ENCODE measurements around the gene PTGES3L.
"Not testable (repeated sequence)": the region's sequence is repeated elsewhere in the genome, so short reads cannot be mapped to it uniquely, and the experiment has no call there.

PTGES3L gene

GRCh38 chr17:42975265-42975664 lies 4.6 kb downstream of the PTGES3L start:
- TF ChIP-seq CTCF (IDR thresholded peaks at IDR 0.05; ENCODE audit: control insufficient read depth, insufficient read depth, low read depth, low read length, missing control alignments): no peak
- no peak for DNase-seq (ENCODE audit: low read depth)
- no peak overlapping the region for H3K4me3 ChIP-seq (ENCODE audit: control insufficient read depth, low read depth, low read length)

- DNase-seq (ENCODE audit: low read depth); H3K4me3 ChIP-seq (ENCODE audit: control insufficient read depth, low read depth, low read length): not testable (repeated sequence)
Observed at GRCh38 chr17:42973323-42973722, 6.6 kb downstream of the PTGES3L start.

GRCh38 chr17:42971589-42971988 lies 8.3 kb downstream of the PTGES3L start:
- no peak overlapping the region for H3K4me3 ChIP-seq (ENCODE audit: control insufficient read depth, low read depth, low read length)
- no peak for TF ChIP-seq CTCF (IDR thresholded peaks at IDR 0.05; ENCODE audit: control insufficient read depth, insufficient read depth, low read depth, low read length, missing control alignments)
- DNase-seq (ENCODE audit: low read depth): no peak

GRCh38 chr17:42969001-42969581 lies 10.8 kb downstream of the PTGES3L start:
- no peak overlapping the region for H3K4me3 ChIP-seq (ENCODE audit: control insufficient read depth, low read depth, low read length)
- DNase-seq (ENCODE audit: low read depth): no peak
- no peak for TF ChIP-seq CTCF (IDR thresholded peaks at IDR 0.05; ENCODE audit: control insufficient read depth, insufficient read depth, low read depth, low read length, missing control alignments)

- TF ChIP-seq CTCF (IDR thresholded peaks at IDR 0.05; ENCODE audit: control insufficient read depth, insufficient read depth, low read depth, low read length, missing control alignments): no peak
- no peak for DNase-seq (ENCODE audit: low read depth)
- H3K4me3 ChIP-seq (ENCODE audit: control insufficient read depth, low read depth, low read length): no peak overlapping the region
Observed at GRCh38 chr17:42967925-42968324, 12.0 kb downstream of the PTGES3L start.

GRCh38 chr17:42964161-42964932 lies 15.5 kb downstream of the PTGES3L start, which contains the start of gene AARSD1:
Gene AARSD1 (minus strand): TSS chr17:42964454. CDS start chr17:42964440, 14 bp downstream.
- no peak for TF ChIP-seq CTCF (IDR thresholded peaks at IDR 0.05; ENCODE audit: control insufficient read depth, insufficient read depth, low read depth, low read length, missing control alignments)
- H3K4me3 ChIP-seq (ENCODE audit: control insufficient read depth, low read depth, low read length): peak within 1 kb of the TSS; percentile 86
- peak; percentile 80 for DNase-seq (ENCODE audit: low read depth)

GRCh38 chr17:42953669-42954068 lies 26.2 kb downstream of the PTGES3L start:
- DNase-seq (ENCODE audit: low read depth): no peak
- H3K4me3 ChIP-seq (ENCODE audit: control insufficient read depth, low read depth, low read length): no peak overlapping the region
- TF ChIP-seq CTCF (IDR thresholded peaks at IDR 0.05; ENCODE audit: control insufficient read depth, insufficient read depth, low read depth, low read length, missing control alignments): no peak
